Left colon (tissue), 2 donors: Measurements from ENCODE around the gene FRG2B. TPM values are rescaled to one million over a fixed set of nuclear protein-coding genes. Genes with fewer than 3 reads are reported as not detected.
A peak's percentile ranks its signal among the peaks of the same experiment; 100 is the strongest.
"Not testable (repeated sequence)": the region's sequence is repeated elsewhere in the genome, so short reads cannot be mapped to it uniquely, and the experiment has no call there.

Experiments
- ATAC-seq: fragments of 200-7000 bp; cut with Tn5 transposase; one replicate; pipeline ENCODE4 v1.9.1; 2020; ENCODE audit warnings: mild to moderate bottlenecking, moderate library complexity
- DNase-seq, 2 donors: peaks; one replicate each; pipeline ENCODE4 v3.0.0-alpha.2; 2020
- intact Hi-C, 2 donors: fragments of 100-400 bp; cut with DNase I in 1 of 2; cut with micrococcal nuclease in 1 of 2; formaldehyde crosslinking; loops; one replicate each; pipeline versions ENCODE4 v1.11.2 to v1.14.0; 2022; cut with DNase I, micrococcal nuclease
- long read RNA-seq: library from polyadenylated mRNA; unstranded; transcript quantifications from one replicate; pipeline ENCODE4 v2.0.0, GENCODE V29; 2021
- total RNA-seq, 2 donors: library from RNA; stranded (reverse); fragmentation: NEBNext Ultra II Directional; extraction: Animal tissue kit (Norgen Biotek cat#: 25700); gene quantifications; one replicate each; pipeline ENCODE4 v1.2.1, GENCODE V29; 2021
- donor health status: DM: no; HTN: no; CAD: no.
- donor health status: DM: yes; HTN: yes; CAD: no.

FRG2B gene
- total RNA-seq: not detected
- long read RNA-seq: 0 reads

- ATAC-seq: not testable (repeated sequence)
Observed at GRCh38 chr10:133626695-133627094, at the start of gene FRG2B. Gene FRG2B, minus strand, starts transcription at chr10:133626795. Its CDS starts 53 bp downstream, at chr10:133626742.

DNA sequence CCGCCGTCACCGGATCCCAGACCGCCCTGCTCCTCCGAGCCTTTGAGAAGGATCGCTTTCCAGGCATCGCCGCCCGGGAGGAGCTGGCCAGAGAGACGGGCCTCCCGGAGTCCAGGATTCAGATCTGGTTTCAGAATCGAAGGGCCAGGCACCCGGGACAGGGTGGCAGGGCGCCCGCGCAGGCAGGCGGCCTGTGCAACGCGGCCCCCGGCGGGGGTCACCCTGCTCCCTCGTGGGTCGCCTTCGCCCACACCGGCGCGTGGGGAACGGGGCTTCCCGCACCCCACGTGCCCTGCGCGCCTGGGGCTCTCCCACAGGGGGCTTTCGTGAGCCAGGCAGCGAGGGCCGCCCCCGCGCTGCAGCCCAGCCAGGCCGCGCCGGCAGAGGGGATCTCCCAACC is 40.9 kb upstream of the FRG2B start:
- ATAC-seq, DNase-seq, intact Hi-C loops: not testable (repeated sequence)

More at GRCh38 chr10:133626695-133627094, at the start of gene FRG2B:
- intact Hi-C loops, DNase-seq: not testable (repeated sequence)

DNA sequence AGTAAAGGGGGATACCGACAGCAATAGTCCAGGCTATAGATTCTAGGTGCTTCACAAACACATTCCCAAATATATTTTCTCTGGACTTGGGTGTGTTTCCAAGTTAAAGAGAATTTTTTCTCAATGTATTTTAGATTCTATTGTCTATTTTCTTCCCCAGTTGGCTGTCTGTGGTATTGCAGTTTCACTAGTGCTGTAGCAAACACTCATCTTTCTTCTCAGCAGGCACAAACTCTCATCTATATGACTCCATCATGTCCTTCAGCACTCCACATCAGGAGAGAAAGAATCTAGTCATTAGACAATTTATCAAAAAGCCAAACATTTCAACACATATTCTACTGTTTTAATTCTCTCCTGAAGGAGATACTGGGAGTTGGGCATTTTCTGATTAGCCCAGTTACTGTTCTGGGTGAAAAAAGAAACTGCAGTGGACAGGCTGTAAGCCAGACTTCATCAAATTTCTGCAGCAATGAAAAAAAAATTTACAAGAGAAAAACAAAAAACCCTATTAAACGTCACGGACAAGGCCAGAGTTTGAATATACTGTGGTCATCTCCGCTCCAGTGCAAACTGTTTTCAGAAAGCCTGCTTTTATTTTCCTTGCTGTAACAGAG is 37.1 kb upstream of the FRG2B start:
- intact Hi-C loops, ATAC-seq, DNase-seq: not testable (repeated sequence)

DNA sequence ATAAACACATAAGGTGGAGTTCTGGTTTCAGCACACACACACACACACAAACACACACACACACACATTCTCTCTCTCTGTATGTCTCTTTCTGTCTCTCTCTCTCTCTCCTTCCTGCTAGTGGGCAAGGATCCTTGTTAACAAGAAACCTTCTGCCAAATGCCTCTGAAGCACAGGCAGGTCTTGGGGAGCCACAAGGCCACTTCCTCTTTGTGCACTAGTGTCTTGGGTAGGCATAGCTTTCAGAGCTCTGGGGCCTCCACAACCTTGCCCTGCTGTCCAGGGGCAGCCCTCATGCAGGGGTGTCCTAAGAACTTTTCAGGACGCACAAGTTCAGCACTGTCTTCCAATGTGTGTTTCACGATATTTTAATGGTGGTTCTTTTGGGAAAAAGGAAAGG is 34.5 kb upstream of the FRG2B start:
- DNase-seq, ATAC-seq, intact Hi-C loops: not testable (repeated sequence)

DNA sequence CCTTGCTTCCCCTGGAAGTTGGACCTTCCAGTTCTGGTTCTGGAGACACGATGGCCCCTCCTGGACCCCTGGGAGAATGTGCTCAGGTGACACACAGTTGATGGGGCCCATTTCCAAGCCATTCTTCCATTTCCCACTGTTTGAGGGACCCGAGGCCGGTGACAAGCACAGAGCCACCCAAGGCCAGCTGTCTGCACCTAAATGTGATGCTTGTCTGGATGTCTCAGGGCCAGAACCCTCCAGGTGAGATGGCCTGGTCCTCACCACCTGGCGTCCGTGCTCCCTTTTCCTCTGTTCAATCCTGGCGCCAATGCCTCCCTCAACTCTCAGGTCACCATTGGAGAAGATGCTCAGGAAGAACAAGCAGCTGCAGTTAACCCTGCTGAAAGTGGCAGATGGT is 33.9 kb upstream of the FRG2B start:
- DNase-seq, intact Hi-C loops, ATAC-seq: not testable (repeated sequence)

- DNase-seq, ATAC-seq, intact Hi-C loops: not testable (repeated sequence)
Observed at GRCh38 chr10:133657276-133657675, 30.7 kb upstream of the FRG2B start.

GRCh38 chr10:133648872-133649455 is 22.4 kb upstream of the FRG2B start:
- intact Hi-C loops, ATAC-seq: not testable (repeated sequence)
- peak in 1 of 2 donors; percentile 10 for DNase-seq

- ATAC-seq, intact Hi-C loops, DNase-seq: not testable (repeated sequence)
Observed at GRCh38 chr10:133647075-133647748, 20.6 kb upstream of the FRG2B start.

DNA sequence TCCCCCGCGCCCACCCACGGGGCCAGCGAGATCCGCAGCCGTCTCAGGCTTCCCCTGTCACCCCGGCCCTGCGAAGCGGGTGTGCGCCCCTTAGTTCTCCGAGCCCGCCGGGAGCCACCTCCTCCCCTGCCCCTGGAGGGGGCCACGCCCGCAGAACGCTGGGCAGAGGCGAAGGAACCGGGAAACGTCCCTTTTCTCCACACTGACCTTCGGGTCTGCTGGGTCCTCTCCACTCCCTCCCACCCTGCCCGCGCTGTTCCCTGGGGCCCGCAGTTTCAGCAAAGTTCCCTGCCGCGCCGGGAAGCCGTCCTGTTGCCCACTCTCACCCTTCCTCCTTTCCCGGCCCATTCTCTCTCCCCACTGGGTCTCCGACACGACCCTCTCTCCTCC is 11.2 kb upstream of the FRG2B start:
- DNase-seq, ATAC-seq, intact Hi-C loops: not testable (repeated sequence)

DNA sequence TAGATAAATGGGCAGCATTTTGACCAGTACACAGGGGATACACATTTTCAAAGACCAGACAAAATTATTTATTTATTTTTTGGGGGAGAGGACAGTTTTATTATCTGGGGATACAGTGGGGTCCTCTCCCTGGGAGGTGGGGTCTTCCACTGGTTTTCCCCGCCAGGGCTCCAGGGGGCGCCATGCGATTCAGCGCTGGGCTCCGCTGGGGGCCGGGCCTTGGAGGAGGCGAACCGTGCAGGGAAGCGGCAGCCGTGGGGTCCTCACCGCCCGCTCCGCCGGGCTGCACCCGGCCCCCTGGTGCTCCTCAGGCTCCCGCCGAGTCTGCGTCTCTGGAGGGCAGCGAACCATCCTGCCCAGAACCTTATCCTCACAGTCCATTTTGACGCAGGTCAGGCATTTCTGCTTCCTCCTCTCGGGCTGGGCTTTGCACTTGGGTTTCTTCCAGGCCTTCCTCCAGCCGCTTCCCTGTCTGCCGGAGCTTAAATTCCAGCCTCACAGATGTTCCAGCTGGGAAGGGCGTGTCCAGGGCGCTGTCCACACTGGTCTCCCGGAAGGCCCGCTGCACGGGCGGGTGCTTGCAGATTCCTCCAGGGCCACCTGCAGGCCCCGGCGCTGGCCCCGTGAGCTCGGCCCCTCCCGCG is 10.7 kb upstream of the FRG2B start:
- intact Hi-C loops, DNase-seq: not testable (repeated sequence)
- ATAC-seq: peak; percentile 55

DNA sequence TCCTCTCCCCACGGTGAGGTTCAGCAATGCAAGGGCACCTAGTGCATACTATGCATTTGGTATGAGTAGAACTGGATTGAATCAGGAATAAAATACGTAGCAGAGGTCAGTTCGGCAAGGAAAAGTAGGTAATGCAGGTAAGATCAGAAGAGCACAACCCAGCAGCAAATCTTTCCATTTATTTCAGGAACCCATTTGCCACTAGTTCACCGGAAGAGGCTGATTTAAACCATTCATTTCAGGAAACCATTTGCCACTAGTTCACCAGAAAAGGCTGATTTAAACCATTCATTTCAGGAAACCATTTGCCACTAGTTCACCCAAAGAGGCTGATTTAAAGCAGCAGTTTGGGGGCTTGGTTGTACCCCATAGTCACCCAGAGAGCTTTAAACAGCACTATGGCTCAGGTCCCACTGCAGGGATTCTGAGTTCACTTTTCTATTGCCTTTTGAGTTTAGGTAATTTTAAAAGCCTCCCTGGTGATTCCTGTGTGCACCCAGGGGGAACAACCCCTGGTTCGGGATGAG is 4.2 kb upstream of the FRG2B start:
- ATAC-seq, DNase-seq, intact Hi-C loops: not testable (repeated sequence)

DNA sequence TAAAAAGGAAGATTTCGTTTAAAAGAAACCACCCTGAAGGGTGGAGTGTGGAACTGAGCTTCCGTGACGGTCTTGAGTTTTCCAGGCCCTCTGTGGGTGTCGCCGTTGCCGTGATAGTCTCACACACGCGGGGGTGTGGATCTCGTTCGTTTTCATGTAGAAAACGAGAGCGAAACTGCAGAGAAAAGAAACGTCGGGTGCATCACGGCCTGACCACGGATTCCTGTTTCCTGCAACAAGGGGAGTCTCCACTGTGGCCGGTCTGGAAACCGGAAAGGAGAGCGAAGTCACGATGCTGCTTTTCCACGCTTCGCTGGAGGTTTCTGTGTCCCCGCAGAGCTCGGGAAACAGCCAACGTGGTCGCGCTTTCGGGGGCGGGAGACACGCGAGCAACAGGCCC is 4.1 kb downstream of the FRG2B start:
- ATAC-seq, intact Hi-C loops, DNase-seq: not testable (repeated sequence)

- no peak for DNase-seq
- intact Hi-C loops: no loop called here
- no peak for ATAC-seq
Observed at GRCh38 chr10:133618851-133619250, 7.7 kb downstream of the FRG2B start.

DNA sequence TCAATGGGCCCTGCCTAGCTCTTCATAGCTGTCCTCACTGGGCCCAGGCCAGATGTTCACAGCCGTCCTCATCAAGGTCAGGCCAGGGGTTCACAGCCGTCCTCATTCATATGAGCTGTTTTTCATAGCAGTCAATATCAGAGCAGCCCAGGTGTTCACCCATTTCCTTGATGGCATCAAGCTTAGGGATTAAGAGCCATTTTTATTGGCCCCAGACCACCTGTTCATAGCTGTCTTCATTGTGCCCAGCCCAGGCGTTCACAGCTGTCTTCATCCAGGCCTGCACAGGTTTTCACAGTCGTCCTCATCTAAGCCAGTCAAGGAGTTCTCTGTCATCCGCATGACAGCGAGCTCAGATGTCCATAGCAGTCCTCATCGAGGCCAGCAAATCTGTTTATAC is 9.4 kb downstream of the FRG2B start:
- DNase-seq: no peak
- intact Hi-C loops: no loop called here
- no peak for ATAC-seq

DNA sequence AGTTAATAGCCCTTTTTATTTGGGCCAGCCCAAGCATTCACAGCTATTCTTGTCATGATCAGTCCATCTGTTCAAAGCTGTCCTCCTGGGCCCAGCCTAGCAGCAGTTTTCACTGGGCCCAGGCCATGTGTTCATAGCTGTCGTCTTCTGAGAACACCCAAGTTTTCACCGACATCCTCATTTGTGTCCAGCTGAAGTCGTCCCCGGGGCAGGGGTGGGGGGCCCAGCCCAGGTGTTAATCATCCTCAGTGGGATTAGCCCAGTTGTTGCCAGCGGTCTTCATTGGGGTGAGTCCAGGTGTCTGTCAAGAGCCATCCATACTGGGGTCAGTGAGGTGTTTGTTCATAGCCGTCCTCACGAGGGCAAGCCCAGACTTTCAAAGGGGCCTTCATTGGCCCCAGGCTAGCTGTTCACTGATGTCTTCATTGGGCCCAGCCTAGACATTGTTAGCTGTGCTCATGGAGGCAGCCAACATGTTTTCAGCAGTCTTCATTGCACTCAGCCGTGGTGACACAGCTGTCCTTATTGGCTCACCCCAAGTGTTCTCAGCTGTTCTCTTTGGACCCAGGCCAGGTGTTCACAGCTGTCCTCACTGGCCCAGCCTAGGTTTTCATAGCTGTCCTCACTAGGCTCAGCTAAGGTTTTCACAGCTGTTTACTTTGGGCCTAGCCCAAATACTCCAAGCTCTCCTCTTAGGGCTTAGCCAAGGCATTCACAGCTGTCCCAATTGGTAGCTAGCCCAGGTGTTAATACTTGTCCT is 10.0 kb downstream of the FRG2B start:
- intact Hi-C loops: no loop called here
- DNase-seq: peak; percentile 27 to 33
- peak; percentile 38 for ATAC-seq

GRCh38 chr10:133614830-133615580 is 11.6 kb downstream of the FRG2B start:
- peak; percentile 15 for ATAC-seq
- intact Hi-C loops: no loop called here

GRCh38 chr10:133613699-133614098 is 12.9 kb downstream of the FRG2B start:
- intact Hi-C loops: no loop called here
- ATAC-seq (no peak), DNase-seq (no peak)

More at GRCh38 chr10:133614830-133615580, 11.6 kb downstream of the FRG2B start:
- peak; percentile 13 to 33 for DNase-seq

DNA sequence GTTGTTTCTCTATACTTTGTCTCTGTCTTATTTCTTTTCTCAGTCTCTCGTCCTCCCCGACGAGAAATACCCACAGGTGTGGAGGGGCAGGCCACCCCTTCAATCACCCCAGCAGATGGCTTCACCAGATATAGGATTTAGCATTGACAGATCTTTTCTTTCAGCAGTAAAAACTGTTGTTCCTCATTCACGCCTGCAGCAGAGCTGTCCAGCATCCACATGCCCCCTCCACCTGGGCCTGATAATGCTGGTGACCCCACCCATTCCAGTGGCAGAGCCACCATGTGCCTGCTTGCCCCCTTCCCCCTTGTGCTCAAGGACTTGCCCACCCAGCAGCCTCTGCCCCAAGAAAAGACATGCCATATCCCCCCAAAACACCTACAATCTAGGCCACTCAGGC is 15.5 kb downstream of the FRG2B start:
- DNase-seq (no peak), ATAC-seq (no peak)
- intact Hi-C loops: no loop called here
